Ramos (cell line): ENCODE measurements around the gene ASPRV1.
"Not testable (repeated sequence)": the region's sequence is repeated elsewhere in the genome, so short reads cannot be mapped to it uniquely, and the experiment has no call there.

Source experiments
- in situ Hi-C: fragments of 300-500 bp; cut with MboI; formaldehyde crosslinking; loops from one replicate; pipeline ENCODE4 v1.14.3; 2022; ENCODE audit warnings: low sequenced_read_pairs; ENCODE audit not compliant: unreplicated experiment

The ASPRV1 gene

GRCh38 chr2:69965756-69966445, 4.5 kb upstream of the ASPRV1 start:
- in situ Hi-C loops = no loop called here

GRCh38 chr2:69964353-69964841, 3.0 kb upstream of the ASPRV1 start:
- in situ Hi-C loops = no loop called here

GRCh38 chr2:69962986-69963730, 1.7 kb upstream of the ASPRV1 start:
- in situ Hi-C loops = no loop called here

GRCh38 chr2:69960821-69961220, 610 bp downstream of the ASPRV1 start:
- in situ Hi-C loops = no loop called here

GRCh38 chr2:69959425-69959824, 2.0 kb downstream of the ASPRV1 start:
- in situ Hi-C loops = no loop called here

GRCh38 chr2:69958480-69958879, 3.0 kb downstream of the ASPRV1 start:
- in situ Hi-C loops = no loop called here

GRCh38 chr2:69957965-69958364, 3.5 kb downstream of the ASPRV1 start:
- in situ Hi-C loops = no loop called here

GRCh38 chr2:69956475-69956979, 4.9 kb downstream of the ASPRV1 start:
- in situ Hi-C loops = no loop called here

- in situ Hi-C loops = no loop called here
These were observed 6.4 kb downstream of the ASPRV1 start for GRCh38 chr2:69955029-69955428.

- in situ Hi-C loops = no loop called here
These were observed 7.3 kb downstream of the ASPRV1 start for GRCh38 chr2:69954084-69954483.

- in situ Hi-C loops = no loop called here
These were observed 8.9 kb downstream of the ASPRV1 start for GRCh38 chr2:69952336-69953115.

- in situ Hi-C loops = not testable (repeated sequence)
These were observed 10.8 kb downstream of the ASPRV1 start for GRCh38 chr2:69950671-69951070.

GRCh38 chr2:69950241-69950640, 11.2 kb downstream of the ASPRV1 start:
- in situ Hi-C loops = no loop called here

GRCh38 chr2:69948963-69949645, 12.3 kb downstream of the ASPRV1 start:
- in situ Hi-C loops = no loop called here

GRCh38 chr2:69948032-69948962, 13.1 kb downstream of the ASPRV1 start:
- in situ Hi-C loops = no loop called here

GRCh38 chr2:69947325-69947931, 14.0 kb downstream of the ASPRV1 start:
- in situ Hi-C loops = no loop called here

GRCh38 chr2:69946351-69947324, 14.8 kb downstream of the ASPRV1 start:
- in situ Hi-C loops = no loop called here

GRCh38 chr2:69945941-69946340, 15.5 kb downstream of the ASPRV1 start:
- in situ Hi-C loops = no loop called here
